Urinary bladder (tissue), 4 donors: ENCODE measurements around the gene CLDN24. TPM values are rescaled to one million over a fixed set of nuclear protein-coding genes. Genes with fewer than 3 reads are reported as not detected.

ENCODE experiments used
- DNase-seq: peaks from one replicate; pipeline ENCODE4 v3.0.0-alpha.2; 2015; ENCODE audit errors: extremely low spot score
- H3K27ac ChIP-seq: one replicate; pipeline ENCODE4 v1.5.1; 2013; ENCODE audit warnings: low read depth, mild to moderate bottlenecking, moderate library complexity
- H3K36me3 ChIP-seq: one replicate; pipeline ENCODE4 v1.6.1; 2013; ENCODE audit warnings: mild to moderate bottlenecking, moderate library complexity; ENCODE audit not compliant: insufficient read depth
- H3K4me1 ChIP-seq: one replicate; pipeline ENCODE4 v1.6.1; 2013; ENCODE audit warnings: mild to moderate bottlenecking, moderate library complexity; ENCODE audit not compliant: insufficient read depth
- H3K4me3 ChIP-seq: one replicate; pipeline ENCODE4 v1.5.1; 2013; ENCODE audit warnings: low read depth, low read length
- WGBS: extraction: QIAGEN DNeasy Blood & Tissue Kit; methylation state at CpG from one replicate; pipeline ENCODE4 v1.1.7; 2013; 5-methylcytosine and 5-hydroxymethylcytosine counted together
- polyA plus RNA-seq: library from polyadenylated mRNA; stranded (reverse); fragments of 200-250 nt; gene quantifications from one replicate; pipeline ENCODE4 v1.2.3, GENCODE V29; 2013
- total RNA-seq: library from RNA; depleted of rRNA; stranded (reverse); fragments of >200 nt; gene quantifications from one replicate; pipeline ENCODE4 v1.2.3, GENCODE V29; 2014
- donor health status: healthy with polysubstance abuse.
- donor health status: healthy.

CLDN24 gene
- total RNA-seq = not detected
- polyA plus RNA-seq = not detected

DNA sequence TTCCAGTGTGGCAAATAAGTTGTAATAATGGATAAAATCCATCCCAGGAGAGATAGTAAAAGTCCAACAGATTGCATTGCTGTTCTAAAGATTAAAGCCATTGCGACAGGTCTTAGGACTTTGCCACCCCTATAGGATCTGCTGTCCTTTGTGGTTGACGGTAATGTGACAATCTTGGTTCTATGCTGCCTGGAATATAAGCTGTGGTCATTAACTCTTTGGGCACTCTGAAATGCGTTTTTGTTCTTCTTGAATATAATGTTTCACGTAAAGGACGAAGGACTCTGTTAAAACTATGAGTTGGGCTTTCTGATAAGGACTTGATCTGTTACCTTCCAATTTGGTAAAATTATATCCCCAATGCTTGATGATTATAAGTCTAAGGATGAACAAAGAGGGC is at the start of gene CLDN24:
TSS of gene CLDN24 (minus strand) at position 101 of the 400 bp plus-strand sequence. CDS start at position 101, 0 bp downstream.
- 95% methylated on average over 5 of the region's 5 CpGs for WGBS
- Histone ChIP-seq H3K27ac (no peak within 1 kb of the TSS), H3K4me3 (no peak within 1 kb of the TSS), H3K36me3 (peaks cover 3% of the 10 kb centered on the region), H3K4me1 (no peaks in the 10 kb centered on the region)
- DNase-seq = no peak

DNA sequence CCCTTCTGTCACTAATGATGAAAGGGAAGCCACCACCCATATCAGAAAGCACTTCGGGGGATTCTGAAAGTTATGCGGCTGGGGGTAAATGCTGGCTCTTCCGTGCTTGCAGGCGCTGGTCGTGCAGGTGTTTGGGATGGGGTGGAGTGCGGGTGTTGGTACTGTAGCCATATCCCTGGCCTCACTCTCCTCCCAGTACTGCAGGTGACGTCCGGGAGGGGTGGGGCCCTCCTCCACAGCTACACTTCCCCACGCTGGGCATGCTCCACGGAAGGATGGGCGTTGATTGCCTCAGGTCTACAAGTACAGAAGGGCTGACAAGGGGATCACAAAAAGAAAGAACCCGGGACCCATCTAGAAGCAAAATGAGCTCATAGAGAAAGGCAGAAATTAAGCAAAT is 48.6 kb upstream of the CLDN24 start:
- Histone ChIP-seq H3K27ac (no peak overlapping the region), H3K4me3 (no peak overlapping the region), H3K4me1 (no peaks in the 10 kb centered on the region), H3K36me3 (no peaks in the 10 kb centered on the region)
- no peak for DNase-seq
- WGBS = 72% methylated on average over 12 of the region's 12 CpGs

DNA sequence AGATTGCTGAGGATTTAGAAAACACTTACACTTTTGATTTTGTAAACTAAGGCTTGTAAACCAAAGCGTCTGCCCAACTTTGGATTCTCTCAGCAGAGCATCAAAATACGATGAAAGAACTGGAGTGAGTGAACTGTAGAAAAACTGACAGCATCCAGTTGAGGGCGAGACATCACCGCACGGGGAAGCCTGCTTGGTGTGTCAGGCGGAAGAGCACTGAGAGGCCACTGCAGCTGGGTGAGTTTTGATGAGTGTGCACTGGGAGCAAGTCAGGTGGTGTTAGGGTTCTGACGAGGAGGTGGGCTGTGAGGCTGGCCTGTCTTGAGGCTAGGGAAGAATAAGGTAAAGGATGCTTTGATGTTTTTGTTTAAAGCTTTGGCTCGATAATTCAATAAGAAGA is 46.8 kb upstream of the CLDN24 start:
- H3K4me1 ChIP-seq = no peaks in the 10 kb centered on the region
- no peaks in the 10 kb centered on the region for H3K36me3 ChIP-seq
- no peak for DNase-seq
- H3K4me3 ChIP-seq = no peak overlapping the region
- no peak overlapping the region for H3K27ac ChIP-seq
- WGBS = 76% methylated on average over 8 of the region's 8 CpGs

DNA sequence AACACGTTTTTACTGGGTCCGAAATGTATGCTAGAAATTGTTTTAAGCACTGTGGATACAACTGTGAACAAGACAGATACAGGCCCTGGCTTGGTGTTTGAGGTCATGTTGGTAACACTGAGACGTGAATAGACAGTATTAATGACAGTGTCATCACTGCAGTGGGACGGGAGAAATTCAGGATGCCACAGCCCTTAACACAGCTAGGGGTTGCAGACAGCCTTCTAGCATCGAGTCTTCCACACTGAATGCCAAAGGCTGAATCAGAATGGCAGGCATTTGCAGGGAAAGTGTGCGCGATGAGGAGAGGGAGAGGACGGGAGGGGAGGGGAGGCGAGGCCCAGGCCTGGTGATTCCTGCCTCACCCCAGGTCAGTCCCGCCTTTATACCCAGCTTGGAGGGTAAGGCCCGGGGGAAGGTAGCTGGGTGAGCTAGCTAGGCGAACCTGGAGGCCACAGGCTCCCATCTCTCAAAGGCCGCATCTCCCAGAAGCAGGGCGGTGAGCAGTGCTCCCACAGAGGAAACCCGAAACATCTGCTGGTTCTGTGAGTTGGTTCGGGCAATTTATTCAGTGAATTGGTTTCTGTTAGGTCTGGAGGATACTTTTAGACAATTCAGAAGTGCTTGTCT is 44.1 kb upstream of the CLDN24 start:
- 85% methylated on average over 16 of the region's 16 CpGs for WGBS
- DNase-seq = no peak
- H3K4me3 ChIP-seq = no peak overlapping the region

DNA sequence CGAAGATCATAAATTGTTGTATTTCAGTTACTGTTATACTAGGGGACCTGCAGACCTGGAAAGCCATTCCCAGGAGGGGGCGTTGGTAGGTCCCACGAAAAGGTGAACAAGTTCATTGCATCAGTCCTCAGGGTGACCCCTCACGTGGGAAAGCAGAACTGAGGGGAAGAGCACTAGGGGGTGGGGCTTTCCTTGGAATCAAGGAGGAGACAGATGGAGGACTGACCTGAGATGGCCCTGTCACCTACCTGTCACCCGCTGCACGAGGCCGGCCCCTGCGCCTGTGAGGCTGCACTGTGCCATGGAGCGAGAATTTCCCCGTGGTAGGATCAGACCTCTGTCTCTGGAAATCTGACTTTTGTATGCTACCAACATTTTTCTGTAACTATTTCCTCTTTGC is 41.8 kb upstream of the CLDN24 start:
- H3K4me1 ChIP-seq = no peaks in the 10 kb centered on the region
- DNase-seq = no peak
- WGBS = 73% methylated on average over 10 of the region's 10 CpGs
- no peaks in the 10 kb centered on the region for H3K36me3 ChIP-seq
- H3K4me3 ChIP-seq = no peak overlapping the region
- H3K27ac ChIP-seq = no peak overlapping the region

More for the DNA sequence above, 44.1 kb upstream of the CLDN24 start:
- no peaks in the 10 kb centered on the region for H3K36me3 ChIP-seq
- H3K4me1 ChIP-seq = no peaks in the 10 kb centered on the region
- H3K27ac ChIP-seq = no peak overlapping the region

DNA sequence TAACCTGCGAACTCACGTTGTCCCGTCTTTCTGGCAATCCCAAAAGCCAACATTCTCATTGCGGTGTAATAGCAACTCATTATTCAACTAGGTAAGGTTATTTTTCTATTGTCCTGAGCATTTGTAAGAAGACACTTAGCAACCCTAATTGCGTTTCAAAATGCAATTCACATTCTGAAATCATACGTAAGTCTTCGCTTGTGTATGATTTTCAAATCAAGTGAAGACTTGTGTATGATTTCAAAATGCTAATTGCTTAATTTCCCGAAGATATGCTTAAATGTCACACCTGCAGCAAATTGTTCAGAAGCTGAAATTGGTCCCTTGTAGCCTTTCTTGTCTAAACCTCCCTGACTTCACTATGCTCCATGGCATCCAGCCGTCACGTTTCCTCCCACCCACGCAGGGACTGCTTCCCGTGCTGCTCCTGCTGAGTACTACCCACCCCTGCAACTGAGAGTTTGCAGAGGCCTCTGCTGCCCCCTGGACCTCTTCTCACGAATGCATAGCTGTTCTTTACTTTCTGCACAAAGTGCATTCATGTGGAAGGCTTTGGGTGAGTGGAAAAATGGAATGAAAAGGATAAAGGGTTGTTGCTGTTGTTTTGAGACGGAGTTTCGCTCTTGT is 40.8 kb upstream of the CLDN24 start:
- WGBS = 69% methylated on average over 15 of the region's 15 CpGs
- Histone ChIP-seq H3K4me1 (no peaks in the 10 kb centered on the region), H3K27ac (no peak overlapping the region), H3K4me3 (no peak overlapping the region), H3K36me3 (no peaks in the 10 kb centered on the region)
- DNase-seq = no peak

DNA sequence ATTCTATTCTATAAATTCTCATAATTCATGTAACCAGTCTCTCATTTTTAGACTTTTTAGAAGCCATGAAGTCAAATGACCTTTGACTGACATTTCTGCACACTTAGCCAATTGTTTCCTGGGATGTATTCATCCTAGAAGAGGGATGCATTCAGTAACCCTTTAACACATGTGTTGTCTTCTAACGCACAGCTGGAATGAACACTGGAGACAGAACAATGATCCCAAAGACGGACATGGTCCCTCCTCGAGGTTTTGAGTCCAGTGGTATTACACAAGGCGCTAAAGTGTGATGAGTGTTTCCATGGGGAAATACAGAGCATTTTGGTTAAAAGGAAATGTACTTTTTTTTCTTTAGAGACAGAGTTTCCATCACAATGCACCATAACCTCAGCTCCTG is 39.8 kb upstream of the CLDN24 start:
- WGBS = 93% methylated on average over 4 of the region's 4 CpGs
- Histone ChIP-seq H3K36me3 (no peaks in the 10 kb centered on the region), H3K4me1 (no peaks in the 10 kb centered on the region), H3K27ac (no peak overlapping the region), H3K4me3 (no peak overlapping the region)
- DNase-seq = no peak

DNA sequence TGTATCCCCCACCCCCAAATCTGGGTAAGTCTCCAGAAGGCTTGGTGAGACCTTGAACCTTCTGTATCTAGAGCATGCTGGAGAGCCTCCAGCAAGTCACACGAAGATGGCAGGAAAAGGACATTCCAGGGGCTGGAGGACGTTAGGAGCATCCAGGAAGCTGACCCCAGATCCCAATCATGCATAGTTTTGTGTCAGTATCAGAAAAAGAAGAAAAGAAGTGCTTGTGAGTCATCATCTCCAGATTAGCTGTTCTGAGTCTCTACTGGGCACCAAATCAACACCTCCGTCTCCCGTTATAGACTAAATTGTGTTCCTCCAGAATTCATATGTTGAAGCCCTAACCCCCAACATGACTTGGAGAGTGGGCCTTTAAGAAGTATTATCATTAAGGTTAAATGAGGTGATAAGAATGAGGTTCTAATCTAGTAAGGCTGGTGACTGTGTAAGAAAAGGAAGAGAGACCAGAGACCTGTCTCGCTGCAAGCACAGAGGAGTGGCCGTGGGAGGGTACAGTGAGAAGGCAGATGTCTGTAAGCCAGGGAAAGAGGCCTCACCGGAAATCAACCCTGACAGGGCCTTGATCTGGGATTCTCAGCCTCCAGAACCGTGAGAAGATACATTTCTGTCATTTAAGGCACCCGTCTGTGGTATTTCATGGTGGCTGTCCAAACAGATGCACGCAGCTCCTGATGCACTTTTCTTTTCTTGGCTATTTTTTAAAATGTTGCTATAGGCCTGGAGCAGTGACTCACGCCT is 38.1 kb upstream of the CLDN24 start:
- no peak overlapping the region for H3K27ac ChIP-seq
- no peak overlapping the region for H3K4me3 ChIP-seq
- DNase-seq = no peak
- whole genome bisulfite sequencing = 65% methylated on average over 11 of the region's 11 CpGs
- no peaks in the 10 kb centered on the region for H3K4me1 ChIP-seq
- no peaks in the 10 kb centered on the region for H3K36me3 ChIP-seq

DNA sequence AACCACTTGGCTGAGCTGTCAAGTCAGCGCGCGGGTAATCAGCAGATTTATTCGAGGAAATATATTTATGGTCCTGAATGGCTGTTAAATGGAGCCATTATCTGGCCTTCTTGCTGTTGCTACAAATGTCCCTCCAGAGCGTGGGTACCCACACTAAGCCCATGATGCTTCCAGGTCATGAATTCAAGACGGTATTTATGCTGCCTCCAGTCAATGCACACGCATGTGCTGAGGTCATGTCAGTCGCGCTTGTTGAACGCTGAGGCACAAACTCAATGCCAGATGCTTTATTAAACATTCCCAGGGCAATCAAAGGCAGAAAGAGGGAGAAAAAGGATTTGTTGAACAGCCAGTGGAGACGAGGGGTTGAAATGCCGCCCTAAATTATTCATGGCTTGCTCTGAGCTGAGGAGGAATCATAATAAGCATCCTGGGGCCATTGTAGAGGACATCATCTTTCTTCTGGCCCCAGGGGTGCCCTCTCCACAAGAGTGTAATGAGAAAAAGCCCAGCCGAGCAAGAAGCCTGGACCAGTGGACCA is 36.1 kb upstream of the CLDN24 start:
- Histone ChIP-seq H3K4me3 (no peak overlapping the region), H3K27ac (no peak overlapping the region), H3K36me3 (no peaks in the 10 kb centered on the region), H3K4me1 (no peaks in the 10 kb centered on the region)
- WGBS = 85% methylated on average over 13 of the region's 13 CpGs
- no peak for DNase-seq

DNA sequence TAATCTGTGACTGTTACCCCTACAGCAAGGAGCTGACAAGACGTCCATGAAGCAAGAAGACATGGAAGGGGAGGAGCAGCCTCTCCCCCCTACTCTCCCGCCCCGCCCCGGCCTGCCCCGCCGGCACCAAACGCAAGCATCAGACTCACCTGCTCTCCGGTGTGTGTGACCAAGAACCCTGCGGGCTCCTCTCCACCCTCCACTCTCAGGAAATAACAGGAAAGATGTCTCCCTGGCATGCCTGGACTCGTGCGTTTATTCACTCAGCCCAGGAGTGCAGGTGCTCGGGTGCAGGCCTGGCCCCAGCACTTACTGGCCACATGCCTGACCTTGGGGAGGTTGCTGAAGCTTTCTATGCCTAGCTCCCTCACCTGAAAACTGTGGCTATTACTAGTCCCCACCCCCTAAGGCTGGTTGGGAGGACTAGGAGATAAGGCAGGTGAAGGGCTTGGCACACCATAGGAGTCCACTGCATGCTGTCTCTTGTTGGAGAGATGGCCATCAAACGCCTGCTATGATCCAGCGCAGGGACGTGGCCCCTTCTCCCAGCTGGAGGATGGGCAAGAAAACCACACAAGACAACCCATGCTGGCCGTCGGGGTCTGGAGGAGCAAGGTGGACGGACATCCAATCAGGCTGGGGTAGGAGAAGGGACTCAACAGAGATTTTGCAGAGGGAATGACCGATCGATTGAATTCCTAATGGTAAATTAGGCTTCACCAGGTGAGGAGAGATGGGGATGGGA is 34.9 kb upstream of the CLDN24 start:
- DNase-seq = peak; percentile 23
- Histone ChIP-seq H3K4me3 (no peak overlapping the region), H3K27ac (no peak overlapping the region), H3K36me3 (no peaks in the 10 kb centered on the region), H3K4me1 (no peaks in the 10 kb centered on the region)
- WGBS = 84% methylated on average over 20 of the region's 20 CpGs

DNA sequence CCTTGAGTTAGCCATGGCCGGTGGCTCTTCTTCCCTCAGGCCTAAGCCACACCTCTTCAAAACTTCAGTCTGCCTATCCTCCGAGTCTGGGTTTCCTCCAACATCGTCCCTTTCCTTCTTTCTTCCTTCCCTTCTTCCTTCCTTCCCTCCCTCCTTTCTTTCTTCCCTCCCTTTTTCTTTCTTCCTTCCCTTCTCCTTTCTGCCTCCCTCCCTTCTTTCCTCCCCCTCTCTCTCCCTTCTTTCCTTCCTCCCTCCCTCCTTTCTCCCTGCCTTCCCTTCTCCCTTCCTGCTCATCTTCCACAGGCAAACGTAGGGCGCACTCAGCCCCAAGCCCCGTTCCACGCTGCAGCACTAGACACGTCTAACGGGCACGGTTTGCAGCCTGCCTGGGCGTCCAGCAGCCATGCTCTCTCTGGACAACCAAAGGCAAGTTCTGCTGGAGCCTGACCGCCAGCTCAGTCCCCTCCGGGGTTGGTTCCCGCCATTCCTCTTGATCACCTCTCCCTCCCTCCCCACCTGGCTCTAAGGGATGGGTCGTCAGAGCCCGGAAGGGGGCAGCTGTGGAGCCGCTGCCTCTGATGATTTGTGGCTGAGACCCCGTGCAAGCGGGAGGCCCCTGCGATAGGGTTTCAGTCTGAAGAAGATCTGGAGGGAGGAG is 34.1 kb upstream of the CLDN24 start:
- WGBS = 78% methylated on average over 20 of the region's 20 CpGs
- Histone ChIP-seq H3K4me1 (no peaks in the 10 kb centered on the region), H3K27ac (no peak overlapping the region), H3K4me3 (no peak overlapping the region), H3K36me3 (no peaks in the 10 kb centered on the region)
- DNase-seq = no peak

DNA sequence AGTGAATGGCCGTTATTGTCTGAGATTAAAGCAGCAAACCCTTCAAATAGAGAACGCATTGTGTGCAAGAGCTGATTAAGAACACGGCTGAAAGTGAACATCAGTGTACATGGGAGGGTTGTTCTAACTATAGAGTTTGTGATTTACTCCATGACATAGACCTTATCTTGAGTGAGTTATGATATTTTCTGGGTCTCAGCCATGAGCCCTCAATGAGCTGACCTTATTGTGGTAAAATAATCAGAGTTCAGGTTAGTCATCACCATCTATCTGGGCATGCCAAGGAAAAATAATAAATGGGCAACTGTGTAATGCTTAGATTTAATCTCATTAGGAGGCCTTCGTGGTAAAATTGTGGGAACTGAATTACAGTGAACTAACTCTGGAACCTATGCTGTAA is 33.2 kb upstream of the CLDN24 start:
- no peak for DNase-seq
- WGBS = 64% methylated on average over 4 of the region's 4 CpGs
- Histone ChIP-seq H3K4me1 (no peaks in the 10 kb centered on the region), H3K4me3 (no peak overlapping the region), H3K36me3 (no peaks in the 10 kb centered on the region), H3K27ac (no peak overlapping the region)

DNA sequence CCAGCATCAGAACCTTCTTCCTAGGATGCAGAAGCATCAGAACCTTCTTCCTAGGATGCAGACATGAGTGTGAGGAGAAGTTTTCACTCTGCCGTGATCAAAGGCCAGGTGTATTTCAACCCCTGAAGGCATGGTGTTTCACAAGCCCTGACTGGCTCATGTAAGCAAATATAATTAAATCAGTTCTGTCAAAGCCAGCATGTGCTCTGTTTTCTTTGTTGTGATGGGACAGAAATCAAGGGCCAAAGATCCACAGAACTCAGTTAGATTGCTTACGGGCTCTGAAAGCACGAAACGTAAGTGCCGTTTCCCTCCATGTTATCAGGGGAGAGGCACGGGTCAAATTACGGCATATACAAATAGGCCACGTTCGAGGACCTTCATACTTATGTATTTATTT is 32.0 kb upstream of the CLDN24 start:
- H3K4me1 ChIP-seq = no peaks in the 10 kb centered on the region
- no peaks in the 10 kb centered on the region for H3K36me3 ChIP-seq
- WGBS = 57% methylated on average over 9 of the region's 9 CpGs
- no peak overlapping the region for H3K27ac ChIP-seq
- DNase-seq = no peak
- H3K4me3 ChIP-seq = no peak overlapping the region
